Spleen (tissue), 11 donors: Measurements from ENCODE around the gene CYB5D1. TPM values are rescaled to one million over a fixed set of nuclear protein-coding genes. Genes with fewer than 3 reads are reported as not detected.

Experiments used
- DNase-seq: peaks from one replicate; pipeline ENCODE4 v3.0.0-alpha.2; 2020
- H3K27ac ChIP-seq, 8 donors: fragments of 200-600 bp; sonication (generic) in 7 of 8; 1 replicate in 4 of 8; 2 replicates in 4 of 8; pipeline versions ENCODE4 v1.5.0 to v1.8.0; 2016 to 2021; ENCODE audit warnings: inconsistent platforms in 4 of 8, mild to moderate bottlenecking in 4 of 8, moderate library complexity in 1 of 8
- H3K27me3 ChIP-seq, 7 donors: fragments of 200-600 bp; sonication (generic) in 6 of 7; replicated peaks in 1 of 7; 1 replicate in 4 of 7; 2 replicates in 3 of 7; pipeline versions ENCODE4 v1.5.0 to v1.8.0; 2016 to 2021; ENCODE audit warnings: inconsistent platforms in 3 of 7, mild to moderate bottlenecking in 1 of 7
- H3K36me3 ChIP-seq, 6 donors: fragments of 200-600 bp; sonication (generic) in 5 of 6; 1 replicate in 4 of 6; 2 replicates in 2 of 6; pipeline versions ENCODE4 v1.5.0 to v1.8.0; 2016 to 2021; ENCODE audit warnings: inconsistent platforms in 2 of 6
- H3K4me1 ChIP-seq, 6 donors: fragments of 200-600 bp; sonication (generic) in 5 of 6; 1 replicate in 3 of 6; 2 replicates in 3 of 6; pipeline versions ENCODE4 v1.5.0 to v1.8.0; 2016 to 2021; ENCODE audit warnings: inconsistent platforms in 3 of 6
- H3K4me3 ChIP-seq, 8 donors: fragments of 200-600 bp; sonication (generic) in 7 of 8; 1 replicate in 4 of 8; 2 replicates in 4 of 8; pipeline versions ENCODE4 v1.5.0 to v1.8.0; 2016 to 2021; ENCODE audit warnings: inconsistent platforms in 4 of 8, mild to moderate bottlenecking in 4 of 8, moderate library complexity in 2 of 8
- H3K9me3 ChIP-seq, 8 donors: fragments of 200-600 bp; sonication (generic) in 7 of 8; 1 replicate in 4 of 8; 2 replicates in 4 of 8; pipeline versions ENCODE4 v1.5.0 to v1.8.0; 2016 to 2021; ENCODE audit warnings: inconsistent platforms in 4 of 8
- POLR2A ChIP-seq, 3 donors: fragments of 450-650 bp; IDR thresholded peaks; one replicate each; pipeline ENCODE4 v1.5.1; 2017; ENCODE audit warnings: antibody characterized with exemption in 3 of 3, mild to moderate bottlenecking in 1 of 3
- POLR2AphosphoS5 ChIP-seq, 3 donors: sonication (generic); formaldehyde crosslinking; IDR thresholded peaks; one replicate each; pipeline ENCODE4 v1.5.1; 2017; ENCODE audit warnings: antibody characterized with exemption in 3 of 3
- WGBS, 5 donors: extraction: QIAGEN DNeasy Blood & Tissue Kit in 3 of 5; methylation state at CpG; one replicate each; pipeline versions ENCODE4 v1.1.5 to v1.1.7; 2013 to 2018; 5-methylcytosine and 5-hydroxymethylcytosine counted together
- intact Hi-C: fragments of 100-400 bp; cut with DNase I; formaldehyde crosslinking; loops from one replicate; pipeline ENCODE4 v1.15.0; 2023; ENCODE audit warnings: low total_unique reads
- polyA plus RNA-seq, 3 donors: library from polyadenylated mRNA; stranded (reverse); fragments of 200-250 nt; gene quantifications; one replicate each; pipeline ENCODE4 v1.2.1, GENCODE V29; 2013
- total RNA-seq, 7 donors: library from RNA; depleted of rRNA in 3 of 7; stranded (reverse); fragments of >200 nt in 3 of 7; fragmentation: NEBNext Ultra II Directional in 4 of 7; extraction: Animal tissue kit (Norgen Biotek cat#: 25700) in 4 of 7; gene quantifications; one replicate each; pipeline versions ENCODE4 v1.1.0 to v1.2.1, GENCODE V29; 2016 to 2021
- TF ChIP-seq, protein P1 (sequence below), 11 experiments: fragments of 200-600 bp in 7 of 11; fragments of 450-650 bp in 4 of 11; sonication (generic) in 4 of 11; IDR thresholded peaks in 8 of 11; conservative IDR thresholded peaks in 3 of 11; 1 replicate in 7 of 11; 2 replicates in 4 of 11; pipeline versions ENCODE4 v1.4.0 to v1.8.0; 2016 to 2021; ENCODE audit warnings: antibody characterized with exemption in 11 of 11, inconsistent platforms in 4 of 11, mild to moderate bottlenecking in 1 of 11
- donor health status: healthy with polysubstance abuse.
- donor health status: DM: no; HTN: no; CAD: no; lungs with moderate emphysema.
- donor health status: DM: no; HTN: no; CAD: no.
- donor health status: Bipolar disorder and iron deficiency.
- donor health status: healthy.
- donor health status: DM: no; HTN: no; CAD: no.
- donor health status: DM: yes; HTN: yes; CAD: no.

The CYB5D1 gene
- total and polyA plus RNA-seq, 10 donors: 2.1 to 13.2 (median 5.0) TPM

GRCh38 chr17:7851438-7852261, 6.2 kb upstream of the CYB5D1 start:
- TF ChIP-seq POLR2AphosphoS5 (IDR thresholded peaks at IDR 0.05): peak; percentile 89 to 94 (median 92)
- TF ChIP-seq POLR2A (IDR thresholded peaks at IDR 0.05): peak in 1 of 3 donors; percentile 58
- TF ChIP-seq, protein P1, sequence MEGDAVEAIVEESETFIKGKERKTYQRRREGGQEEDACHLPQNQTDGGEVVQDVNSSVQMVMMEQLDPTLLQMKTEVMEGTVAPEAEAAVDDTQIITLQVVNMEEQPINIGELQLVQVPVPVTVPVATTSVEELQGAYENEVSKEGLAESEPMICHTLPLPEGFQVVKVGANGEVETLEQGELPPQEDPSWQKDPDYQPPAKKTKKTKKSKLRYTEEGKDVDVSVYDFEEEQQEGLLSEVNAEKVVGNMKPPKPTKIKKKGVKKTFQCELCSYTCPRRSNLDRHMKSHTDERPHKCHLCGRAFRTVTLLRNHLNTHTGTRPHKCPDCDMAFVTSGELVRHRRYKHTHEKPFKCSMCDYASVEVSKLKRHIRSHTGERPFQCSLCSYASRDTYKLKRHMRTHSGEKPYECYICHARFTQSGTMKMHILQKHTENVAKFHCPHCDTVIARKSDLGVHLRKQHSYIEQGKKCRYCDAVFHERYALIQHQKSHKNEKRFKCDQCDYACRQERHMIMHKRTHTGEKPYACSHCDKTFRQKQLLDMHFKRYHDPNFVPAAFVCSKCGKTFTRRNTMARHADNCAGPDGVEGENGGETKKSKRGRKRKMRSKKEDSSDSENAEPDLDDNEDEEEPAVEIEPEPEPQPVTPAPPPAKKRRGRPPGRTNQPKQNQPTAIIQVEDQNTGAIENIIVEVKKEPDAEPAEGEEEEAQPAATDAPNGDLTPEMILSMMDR (IDR thresholded peaks at IDR 0.05 in 8 of 11, conservative IDR thresholded peaks at IDR 0.05 in 3 of 11): peak; percentile 91 to 99 (median 97)
- WGBS, 5 donors: 22 to 33% (median 25%) methylated on average over 26 to 60 of the region's 60 CpGs
- H3K4me3 ChIP-seq: peak overlapping the region in 7 of 8 donors; percentile 19 to 67 (median 36)
- intact Hi-C loops: no loop called here
- peaks cover 3 to 95% (median 72%) of the 10 kb centered on the region in 6 donors for H3K36me3 ChIP-seq
- peak; percentile 98 for DNase-seq
- no peaks in the 10 kb centered on the region for H3K27me3 ChIP-seq
- peak overlapping the region in 7 of 8 donors; percentile 22 to 79 (median 59) for H3K27ac ChIP-seq
- peaks cover 27 to 94% (median 45%) of the 10 kb centered on the region in 6 donors for H3K4me1 ChIP-seq
- H3K9me3 ChIP-seq: no peaks in the 10 kb centered on the region

- H3K36me3 ChIP-seq: peaks cover 3 to 89% (median 67%) of the 10 kb centered on the region in 6 donors
- H3K4me3 ChIP-seq: peak overlapping the region in 1 of 8 donors; percentile 67
- WGBS, 5 donors: 81 to 91% (median 84%) methylated on average over 16 to 20 of the region's 20 CpGs
- TF ChIP-seq, protein P1 (IDR thresholded peaks at IDR 0.05 in 8 of 11, conservative IDR thresholded peaks at IDR 0.05 in 3 of 11): no peak
- no peak for TF ChIP-seq POLR2AphosphoS5 (IDR thresholded peaks at IDR 0.05)
- TF ChIP-seq POLR2A (IDR thresholded peaks at IDR 0.05): no peak
- peak overlapping the region in 7 of 8 donors; percentile 0 to 79 (median 59) for H3K27ac ChIP-seq
- DNase-seq: no peak
- H3K4me1 ChIP-seq: peaks cover 30 to 94% (median 48%) of the 10 kb centered on the region in 6 donors
- intact Hi-C loops: no loop called here
- H3K9me3 ChIP-seq: no peaks in the 10 kb centered on the region
- no peaks in the 10 kb centered on the region for H3K27me3 ChIP-seq
Observed at GRCh38 chr17:7852262-7852670, 5.5 kb upstream of the CYB5D1 start.

DNA sequence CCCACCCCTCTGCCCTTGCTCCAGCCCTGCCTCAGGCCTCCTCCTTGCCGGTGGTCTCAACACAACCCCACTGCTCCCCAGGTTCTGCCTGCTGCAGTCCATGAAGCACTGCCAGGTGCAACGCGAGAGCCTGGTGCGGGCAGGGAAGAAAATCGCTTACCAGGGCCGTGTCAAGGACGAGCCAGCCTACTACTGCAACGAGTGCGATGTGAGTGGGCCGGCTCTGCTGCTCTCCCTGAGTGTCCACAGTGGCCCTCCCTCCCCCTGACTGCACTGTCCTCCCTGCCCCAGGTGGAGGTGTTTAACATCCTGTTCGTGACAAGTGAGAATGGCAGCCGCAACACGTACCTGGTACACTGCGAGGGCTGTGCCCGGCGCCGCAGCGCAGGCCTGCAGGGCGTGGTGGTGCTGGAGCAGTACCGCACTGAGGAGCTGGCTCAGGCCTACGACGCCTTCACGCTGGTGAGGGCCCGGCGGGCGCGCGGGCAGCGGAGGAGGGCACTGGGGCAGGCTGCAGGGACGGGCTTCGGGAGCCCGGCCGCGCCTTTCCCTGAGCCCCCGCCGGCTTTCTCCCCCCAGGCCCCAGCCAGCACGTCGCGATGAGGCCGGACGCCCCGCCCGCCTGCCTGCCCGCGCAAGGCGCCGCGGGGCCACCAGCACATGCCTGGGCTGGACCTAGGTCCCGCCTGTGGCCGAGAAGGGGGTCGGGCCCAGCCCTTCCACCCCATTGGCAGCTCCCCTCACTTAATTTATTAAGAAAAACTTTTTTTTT, 4.7 kb upstream of the CYB5D1 start:
- Histone ChIP-seq H3K27ac (peak overlapping the region in 3 of 8 donors; percentile 38 to 67 (median 61)), H3K27me3 (no peaks in the 10 kb centered on the region), H3K4me1 (peaks cover 30 to 92% (median 51%) of the 10 kb centered on the region in 6 donors), H3K9me3 (no peaks in the 10 kb centered on the region), H3K36me3 (peaks cover 3 to 81% (median 60%) of the 10 kb centered on the region in 6 donors), H3K4me3 (no peak overlapping the region)
- DNase-seq: peak; percentile 85
- intact Hi-C loops: no loop called here
- 89 to 94% (median 91%) methylated on average over 31 to 51 of the region's 51 CpGs for WGBS, 5 donors
- TF ChIP-seq POLR2A (IDR thresholded peaks at IDR 0.05): no peak
- TF ChIP-seq POLR2AphosphoS5 (IDR thresholded peaks at IDR 0.05): peak; percentile 26 to 72 (median 41)
- TF ChIP-seq, protein P1 (IDR thresholded peaks at IDR 0.05 in 8 of 11, conservative IDR thresholded peaks at IDR 0.05 in 3 of 11): peak in 1 of 11 experiments; percentile 7
